K562 (cell line): Measurements from ENCODE around the gene CD248. TPM values are rescaled to one million over a fixed set of nuclear protein-coding genes. Genes with fewer than 3 reads are reported as not detected.

Source experiments
- ELF1 ChIP-seq: fragments of 200-800 bp; sonication (Bioruptor generic); IDR thresholded peaks from 2 replicates; pipeline ENCODE4 v1.6.1; 2016; ENCODE audit warnings: missing genetic modification characterization, missing compliant biosample characterization
- HCFC1 ChIP-seq: IDR thresholded peaks from 2 replicates; pipeline ENCODE4 v1.6.1; 2012; ENCODE audit warnings: low read depth, low read length, improper control_type of control experiment
- TEAD1 ChIP-seq, 2 experiments: fragments of 450-650 bp in 1 of 2; sonication (generic) in 1 of 2; formaldehyde crosslinking; IDR thresholded peaks; 2 replicates each; pipeline versions ENCODE4 v1.4.0 to v1.8.0; 2020 to 2022; ENCODE audit warnings: mild to moderate bottlenecking in 2 of 2, missing genetic modification reagents in 1 of 2
- UBTF ChIP-seq, 2 experiments: IDR thresholded peaks; 2 replicates each; pipeline ENCODE4 v1.6.1; 2012; ENCODE audit warnings: improper control_type of control experiment in 2 of 2, low read depth in 2 of 2, low read length in 2 of 2, borderline replicate concordance in 1 of 2
- USF2 ChIP-seq: sonication (generic); formaldehyde crosslinking; IDR thresholded peaks from 2 replicates; pipeline ENCODE4 v1.5.0; 2020; ENCODE audit warnings: missing genetic modification reagents
- ZNF511 ChIP-seq: sonication (generic); formaldehyde crosslinking; IDR thresholded peaks from 2 replicates; pipeline ENCODE4 v1.8.0; 2022; ENCODE audit warnings: mild to moderate bottlenecking, missing genetic modification reagents
- polyA plus RNA-seq, 8 experiments: library from polyadenylated mRNA; depleted of rRNA in 4 of 8; stranded (reverse) in 5 of 8; unstranded in 3 of 8; fragments of >200 nt; fragmentation: Nextera tagmentation in 2 of 8; fragmentation: Illumina TruSeq in 1 of 8; extraction: Ambion mirVana in 2 of 8; extraction: Trizol in 1 of 8; gene quantifications; 2 replicates each; pipeline versions ENCODE4 v1.2.1 to v1.2.3, GENCODE V29; 2011 to 2014; ENCODE audit warnings: inconsistent platforms in 1 of 8, missing spikeins in 1 of 8
- total RNA-seq, 7 experiments: library from RNA; depleted of rRNA in 6 of 7; stranded (reverse); fragments of >200 nt in 6 of 7; fragmentation: Illumina TruSeq in 2 of 7; extraction: Trizol in 2 of 7; gene quantifications; 2 replicates each; pipeline versions ENCODE4 v1.2.1 to v1.2.3, GENCODE V29; 2011 to 2021; ENCODE audit warnings: low replicate concordance in 1 of 7
- TF ChIP-seq, protein P1 (sequence below): fragments of 450-650 bp; IDR thresholded peaks from 2 replicates; pipeline ENCODE4 v1.6.1; 2017; ENCODE audit warnings: antibody characterized with exemption
- TF ChIP-seq, protein P2 (sequence below): fragments of 250-450 bp; sonication (Bioruptor Pico); IDR thresholded peaks from 2 replicates; pipeline ENCODE4 v1.5.0; 2021
- TF ChIP-seq, protein P3 (sequence below), 2 experiments: fragments of 450-650 bp; IDR thresholded peaks; 2 replicates each; pipeline ENCODE4 v1.6.1; 2016

CD248 gene
- total and polyA plus RNA-seq, 9 of the 15 experiments (the other 6 are each of a cell fraction or from before 2014, with no cell fraction given), result 0.09 TPM; not detected in 8

- TF ChIP-seq, protein P1, sequence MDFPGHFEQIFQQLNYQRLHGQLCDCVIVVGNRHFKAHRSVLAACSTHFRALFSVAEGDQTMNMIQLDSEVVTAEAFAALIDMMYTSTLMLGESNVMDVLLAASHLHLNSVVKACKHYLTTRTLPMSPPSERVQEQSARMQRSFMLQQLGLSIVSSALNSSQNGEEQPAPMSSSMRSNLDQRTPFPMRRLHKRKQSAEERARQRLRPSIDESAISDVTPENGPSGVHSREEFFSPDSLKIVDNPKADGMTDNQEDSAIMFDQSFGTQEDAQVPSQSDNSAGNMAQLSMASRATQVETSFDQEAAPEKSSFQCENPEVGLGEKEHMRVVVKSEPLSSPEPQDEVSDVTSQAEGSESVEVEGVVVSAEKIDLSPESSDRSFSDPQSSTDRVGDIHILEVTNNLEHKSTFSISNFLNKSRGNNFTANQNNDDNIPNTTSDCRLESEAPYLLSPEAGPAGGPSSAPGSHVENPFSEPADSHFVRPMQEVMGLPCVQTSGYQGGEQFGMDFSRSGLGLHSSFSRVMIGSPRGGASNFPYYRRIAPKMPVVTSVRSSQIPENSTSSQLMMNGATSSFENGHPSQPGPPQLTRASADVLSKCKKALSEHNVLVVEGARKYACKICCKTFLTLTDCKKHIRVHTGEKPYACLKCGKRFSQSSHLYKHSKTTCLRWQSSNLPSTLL, result no peak
- no peak; the same call in 1 of the 2 replicates for TF ChIP-seq HCFC1
- TF ChIP-seq TEAD1 (CRISPR knock-in tag; IDR thresholded peaks at IDR 0.05), result peak in 1 of 2 experiments; percentile 68; a peak in 2 of 4 replicates
- no peak for TF ChIP-seq USF2 (CRISPR knock-in tag)
- TF ChIP-seq, protein P2, sequence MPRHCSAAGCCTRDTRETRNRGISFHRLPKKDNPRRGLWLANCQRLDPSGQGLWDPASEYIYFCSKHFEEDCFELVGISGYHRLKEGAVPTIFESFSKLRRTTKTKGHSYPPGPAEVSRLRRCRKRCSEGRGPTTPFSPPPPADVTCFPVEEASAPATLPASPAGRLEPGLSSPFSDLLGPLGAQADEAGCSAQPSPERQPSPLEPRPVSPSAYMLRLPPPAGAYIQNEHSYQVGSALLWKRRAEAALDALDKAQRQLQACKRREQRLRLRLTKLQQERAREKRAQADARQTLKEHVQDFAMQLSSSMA (CRISPR knock-in tag), result no peak
- TF ChIP-seq, protein P3, sequence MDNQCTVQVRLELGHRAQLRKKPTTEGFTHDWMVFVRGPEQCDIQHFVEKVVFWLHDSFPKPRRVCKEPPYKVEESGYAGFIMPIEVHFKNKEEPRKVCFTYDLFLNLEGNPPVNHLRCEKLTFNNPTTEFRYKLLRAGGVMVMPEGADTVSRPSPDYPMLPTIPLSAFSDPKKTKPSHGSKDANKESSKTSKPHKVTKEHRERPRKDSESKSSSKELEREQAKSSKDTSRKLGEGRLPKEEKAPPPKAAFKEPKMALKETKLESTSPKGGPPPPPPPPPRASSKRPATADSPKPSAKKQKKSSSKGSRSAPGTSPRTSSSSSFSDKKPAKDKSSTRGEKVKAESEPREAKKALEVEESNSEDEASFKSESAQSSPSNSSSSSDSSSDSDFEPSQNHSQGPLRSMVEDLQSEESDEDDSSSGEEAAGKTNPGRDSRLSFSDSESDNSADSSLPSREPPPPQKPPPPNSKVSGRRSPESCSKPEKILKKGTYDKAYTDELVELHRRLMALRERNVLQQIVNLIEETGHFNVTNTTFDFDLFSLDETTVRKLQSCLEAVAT (IDR thresholded peaks at IDR 0.05), result 0 out of 4 replicates have a peak, but pooled peaks of 1 of the 2 experiments have one; percentile 12
- peak; percentile 51; the same call in 1 of the 2 replicates for TF ChIP-seq ELF1 (tag)
- 0 out of 4 replicates have a peak, but pooled peaks of 1 of the 2 experiments have one; percentile 33 for TF ChIP-seq UBTF (IDR thresholded peaks at IDR 0.05; ENCODE audit: borderline replicate concordance in 1 of 2, low read depth in 2 of 2, low read length in 2 of 2)
- 0 out of 2 replicates have a peak, but pooled peaks have one; percentile 27 for TF ChIP-seq ZNF511 (CRISPR knock-in tag)
These were observed 47.6 kb downstream of the CD248 start (continued) for GRCh38 chr11:66268952-66269905.
